ENCODE results near the gene RGS11.
A peak's percentile ranks its signal among the peaks of the same experiment; 100 is the strongest.
"Not testable (repeated sequence)": the region's sequence is repeated elsewhere in the genome, so short reads cannot be mapped to it uniquely, and the experiment has no call there.

Gene RGS11

GRCh38 chr16:261031-261691 lies 14.6 kb downstream of the RGS11 start:
- peak in 1 of 2 experiments; percentile 35 for DNase-seq

GRCh38 chr16:260326-260725 lies 15.4 kb downstream of the RGS11 start:
- DNase-seq, result no peak

- peak; percentile 42 to 60 for DNase-seq
These were observed 15.9 kb downstream of the RGS11 start for GRCh38 chr16:259814-260253.

- no peak for DNase-seq
These were observed 16.5 kb downstream of the RGS11 start for GRCh38 chr16:259226-259625.

- not testable (repeated sequence) for DNase-seq
These were observed 17.7 kb downstream of the RGS11 start for GRCh38 chr16:258091-258490.

- DNase-seq, result no peak
These were observed 20.6 kb downstream of the RGS11 start for GRCh38 chr16:255183-255582.

- no peak for DNase-seq
These were observed 21.3 kb downstream of the RGS11 start for GRCh38 chr16:254461-254860.

- DNase-seq, result no peak
These were observed 21.9 kb downstream of the RGS11 start for GRCh38 chr16:253833-254232.

- no peak for DNase-seq
These were observed 23.1 kb downstream of the RGS11 start for GRCh38 chr16:252366-253337.

- no peak for DNase-seq
These were observed 26.3 kb downstream of the RGS11 start for GRCh38 chr16:249431-249830.

GRCh38 chr16:247027-247426 lies 28.7 kb downstream of the RGS11 start:
- no peak for DNase-seq

- no peak for DNase-seq
These were observed 30.6 kb downstream of the RGS11 start for GRCh38 chr16:245105-245504.

- DNase-seq, result no peak
These were observed 32.4 kb downstream of the RGS11 start for GRCh38 chr16:243348-243747.

- no peak for DNase-seq
These were observed 33.5 kb downstream of the RGS11 start for GRCh38 chr16:242281-242680.

- DNase-seq, result no peak
These were observed 35.2 kb downstream of the RGS11 start for GRCh38 chr16:240559-240958.

GRCh38 chr16:239948-240277 lies 35.8 kb downstream of the RGS11 start:
- no peak for DNase-seq

- peak in 1 of 2 experiments; percentile 75 for DNase-seq
These were observed 41.1 kb downstream of the RGS11 start, which contains the start of gene FAM234A for GRCh38 chr16:234468-235305. Gene FAM234A, plus strand, starts transcription at chr16:234821. Its CDS starts 19,593 bp downstream, at chr16:254414.

GRCh38 chr16:230949-231348 lies 44.8 kb downstream of the RGS11 start:
- DNase-seq, result no peak

- DNase-seq, result not testable (repeated sequence)
These were observed 45.4 kb downstream of the RGS11 start for GRCh38 chr16:230351-230750.

GRCh38 chr16:229731-230281 lies 45.9 kb downstream of the RGS11 start:
- DNase-seq, result no peak

- peak; percentile 52 to 82 for DNase-seq
These were observed 46.7 kb downstream of the RGS11 start, which contains the start of gene LUC7L for GRCh38 chr16:228852-229730. Gene LUC7L, minus strand, starts transcription at chr16:229449. Its CDS starts 110 bp downstream, at chr16:229339.
